ENCODE data around the gene LRRC45.

LRRC45 gene

GRCh38 chr17:82012640-82013295 is 10.3 kb upstream of the LRRC45 start:
- H3K4me1 ChIP-seq (ENCODE audit: control insufficient read depth, low read length), result peaks cover 6% of the 10 kb centered on the region
- TF ChIP-seq, protein P1, sequence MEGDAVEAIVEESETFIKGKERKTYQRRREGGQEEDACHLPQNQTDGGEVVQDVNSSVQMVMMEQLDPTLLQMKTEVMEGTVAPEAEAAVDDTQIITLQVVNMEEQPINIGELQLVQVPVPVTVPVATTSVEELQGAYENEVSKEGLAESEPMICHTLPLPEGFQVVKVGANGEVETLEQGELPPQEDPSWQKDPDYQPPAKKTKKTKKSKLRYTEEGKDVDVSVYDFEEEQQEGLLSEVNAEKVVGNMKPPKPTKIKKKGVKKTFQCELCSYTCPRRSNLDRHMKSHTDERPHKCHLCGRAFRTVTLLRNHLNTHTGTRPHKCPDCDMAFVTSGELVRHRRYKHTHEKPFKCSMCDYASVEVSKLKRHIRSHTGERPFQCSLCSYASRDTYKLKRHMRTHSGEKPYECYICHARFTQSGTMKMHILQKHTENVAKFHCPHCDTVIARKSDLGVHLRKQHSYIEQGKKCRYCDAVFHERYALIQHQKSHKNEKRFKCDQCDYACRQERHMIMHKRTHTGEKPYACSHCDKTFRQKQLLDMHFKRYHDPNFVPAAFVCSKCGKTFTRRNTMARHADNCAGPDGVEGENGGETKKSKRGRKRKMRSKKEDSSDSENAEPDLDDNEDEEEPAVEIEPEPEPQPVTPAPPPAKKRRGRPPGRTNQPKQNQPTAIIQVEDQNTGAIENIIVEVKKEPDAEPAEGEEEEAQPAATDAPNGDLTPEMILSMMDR (IDR thresholded peaks at IDR 0.05; ENCODE audit: low read depth, low read length, poor library complexity, severe bottlenecking), result no peak
- TF ChIP-seq EZH2phosphoT487 (IDR thresholded peaks at IDR 0.05; ENCODE audit: borderline replicate concordance, low read length), result no peak
- H3K27me3 ChIP-seq (ENCODE audit: control insufficient read depth, low read length), result no peaks in the 10 kb centered on the region
- H3K4me3 ChIP-seq (ENCODE audit: low read length), result no peak overlapping the region
- H3F3A ChIP-seq (ENCODE audit: control insufficient read depth, insufficient read depth), result no peaks in the 10 kb centered on the region
- H3K27ac ChIP-seq (ENCODE audit: low read depth, low read length), result no peak overlapping the region
- H3K79me2 ChIP-seq (ENCODE audit: control insufficient read depth, low read length), result no peaks in the 10 kb centered on the region
- no peaks in the 10 kb centered on the region for H4K20me1 ChIP-seq (ENCODE audit: control insufficient read depth, insufficient read depth, low read depth, low read length)
- no peaks in the 10 kb centered on the region for H3K9me2 ChIP-seq (replicated peaks; ENCODE audit: control insufficient read depth, low read length)
- no peaks in the 10 kb centered on the region; the same call in 1 of the 2 replicates for H3K36me3 ChIP-seq (ENCODE audit: control insufficient read depth, low read length)
- H3K4me2 ChIP-seq (ENCODE audit: low read length), result no peak overlapping the region
- H3K9me3 ChIP-seq (ENCODE audit: control insufficient read depth, insufficient read depth, low read length), result no peaks in the 10 kb centered on the region

DNA sequence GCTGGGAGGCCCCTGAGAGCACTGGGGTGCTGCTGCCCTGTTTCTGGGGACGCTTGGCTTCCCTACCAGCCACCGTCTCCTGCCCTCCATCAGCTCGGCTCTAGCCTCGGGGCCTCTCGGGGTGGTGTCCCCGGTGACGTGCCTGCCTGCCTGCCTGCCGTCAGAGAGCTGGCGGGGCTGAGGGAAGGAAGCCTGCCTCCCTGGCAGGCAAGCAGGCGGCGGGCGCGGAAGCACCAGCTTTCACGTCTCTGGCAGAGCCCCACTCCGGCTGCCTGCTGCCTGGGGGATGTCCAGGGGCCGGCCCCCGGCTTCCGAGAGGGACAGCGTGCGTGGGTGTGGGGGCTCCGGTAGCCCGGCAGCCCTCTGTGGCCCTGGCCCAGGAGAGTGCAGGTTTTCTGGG is 9.8 kb upstream of the LRRC45 start:
- H3K4me1 ChIP-seq (ENCODE audit: control insufficient read depth, low read length), result peaks cover 6% of the 10 kb centered on the region
- peaks cover 4% of the 10 kb centered on the region for H3K36me3 ChIP-seq (ENCODE audit: control insufficient read depth, low read length)
- no peaks in the 10 kb centered on the region for H3K27me3 ChIP-seq (ENCODE audit: control insufficient read depth, low read length)
- H3K79me2 ChIP-seq (ENCODE audit: control insufficient read depth, low read length), result no peaks in the 10 kb centered on the region
- no peak overlapping the region for H3K27ac ChIP-seq (ENCODE audit: low read depth, low read length)
- no peak overlapping the region for H3K4me3 ChIP-seq (ENCODE audit: low read length)
- no peak overlapping the region for H3K4me2 ChIP-seq (ENCODE audit: low read length)
- H4K20me1 ChIP-seq (ENCODE audit: control insufficient read depth, insufficient read depth, low read depth, low read length), result no peaks in the 10 kb centered on the region
- no peaks in the 10 kb centered on the region for H3K9me2 ChIP-seq (replicated peaks; ENCODE audit: control insufficient read depth, low read length)
- TF ChIP-seq, protein P1 (IDR thresholded peaks at IDR 0.05; ENCODE audit: low read depth, low read length, poor library complexity, severe bottlenecking), result no peak
- TF ChIP-seq EZH2phosphoT487 (IDR thresholded peaks at IDR 0.05; ENCODE audit: borderline replicate concordance, low read length), result no peak
- no peaks in the 10 kb centered on the region; the same call in 1 of the 2 replicates for H3F3A ChIP-seq (ENCODE audit: control insufficient read depth, insufficient read depth)
- H3K9me3 ChIP-seq (ENCODE audit: control insufficient read depth, insufficient read depth, low read length), result no peaks in the 10 kb centered on the region

GRCh38 chr17:82013772-82014321 is 9.3 kb upstream of the LRRC45 start:
- H3K79me2 ChIP-seq (ENCODE audit: control insufficient read depth, low read length), result no peaks in the 10 kb centered on the region
- H3K9me3 ChIP-seq (ENCODE audit: control insufficient read depth, insufficient read depth, low read length), result no peaks in the 10 kb centered on the region
- peaks cover 3% of the 10 kb centered on the region; the same call in 1 of the 2 replicates for H3F3A ChIP-seq (ENCODE audit: control insufficient read depth, insufficient read depth)
- peaks cover 6% of the 10 kb centered on the region for H3K4me1 ChIP-seq (ENCODE audit: control insufficient read depth, low read length)
- H3K4me3 ChIP-seq (ENCODE audit: low read length), result no peak overlapping the region
- H3K4me2 ChIP-seq (ENCODE audit: low read length), result no peak overlapping the region
- TF ChIP-seq, protein P1 (IDR thresholded peaks at IDR 0.05; ENCODE audit: low read depth, low read length, poor library complexity, severe bottlenecking), result no peak
- TF ChIP-seq EZH2phosphoT487 (IDR thresholded peaks at IDR 0.05; ENCODE audit: borderline replicate concordance, low read length), result no peak
- no peaks in the 10 kb centered on the region for H3K9me2 ChIP-seq (replicated peaks; ENCODE audit: control insufficient read depth, low read length)
- H4K20me1 ChIP-seq (ENCODE audit: control insufficient read depth, insufficient read depth, low read depth, low read length), result 0 out of 2 replicates have a peak, but pooled peaks cover 4% of the 10 kb centered on the region
- no peak overlapping the region for H3K27ac ChIP-seq (ENCODE audit: low read depth, low read length)
- peaks cover 7% of the 10 kb centered on the region for H3K36me3 ChIP-seq (ENCODE audit: control insufficient read depth, low read length)
- no peaks in the 10 kb centered on the region for H3K27me3 ChIP-seq (ENCODE audit: control insufficient read depth, low read length)
